ENCODE data around the gene KAZN.

The KAZN gene

DNA sequence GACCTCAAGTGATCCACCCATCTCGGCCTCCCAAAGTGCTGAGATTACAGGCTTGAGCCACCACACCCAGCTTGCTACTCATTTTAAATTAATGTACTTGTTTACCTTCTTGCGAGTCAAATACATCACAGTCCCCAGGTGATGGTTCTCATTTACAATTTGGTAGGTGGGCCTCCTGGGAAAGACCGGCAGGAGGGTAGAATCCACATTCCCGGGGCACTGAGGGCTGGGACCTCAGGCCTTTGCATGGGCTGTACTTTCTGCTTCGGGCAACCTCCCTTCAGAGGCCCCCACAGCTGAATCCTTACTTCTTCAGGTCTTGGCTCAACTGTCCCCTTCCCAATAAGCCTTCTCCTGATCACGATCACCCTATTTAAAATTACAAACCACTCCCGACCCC, 165.5 kb downstream of the KAZN start:
- Histone ChIP-seq H3K27ac (ENCODE audit: low read depth, low read length, poor library complexity, severe bottlenecking) (no peak overlapping the region), H3F3A (ENCODE audit: insufficient read depth, low read length) (no peaks in the 10 kb centered on the region), H3K9me2 (ENCODE audit: low read depth, low read length) (no peaks in the 10 kb centered on the region), H4K20me1 (ENCODE audit: insufficient read depth, low read length) (no peaks in the 10 kb centered on the region), H3K4me2 (ENCODE audit: low read length) (no peak overlapping the region), H2AFZ (ENCODE audit: low read length) (no peak overlapping the region), H3K4me3 (ENCODE audit: low read depth, low read length, poor library complexity, severe bottlenecking) (no peak overlapping the region), H3K27me3 (ENCODE audit: insufficient read depth, low read length) (0 out of 2 replicates have a peak, but pooled peaks cover 3% of the 10 kb centered on the region), H3K4me1 (ENCODE audit: insufficient read depth, low read length, severe bottlenecking) (no peaks in the 10 kb centered on the region), H3K9me3 (ENCODE audit: low read length) (no peaks in the 10 kb centered on the region), H3K79me2 (ENCODE audit: insufficient read depth, low read length) (no peaks in the 10 kb centered on the region), H3K9ac (ENCODE audit: low read length) (no peak overlapping the region), H3K36me3 (ENCODE audit: insufficient read depth, low read length) (no peaks in the 10 kb centered on the region)
- TF ChIP-seq CTCF (IDR thresholded peaks at IDR 0.05; ENCODE audit: low read length) (no peak), EZH2 (IDR thresholded peaks at IDR 0.05; ENCODE audit: borderline replicate concordance, low read length) (no peak)

DNA sequence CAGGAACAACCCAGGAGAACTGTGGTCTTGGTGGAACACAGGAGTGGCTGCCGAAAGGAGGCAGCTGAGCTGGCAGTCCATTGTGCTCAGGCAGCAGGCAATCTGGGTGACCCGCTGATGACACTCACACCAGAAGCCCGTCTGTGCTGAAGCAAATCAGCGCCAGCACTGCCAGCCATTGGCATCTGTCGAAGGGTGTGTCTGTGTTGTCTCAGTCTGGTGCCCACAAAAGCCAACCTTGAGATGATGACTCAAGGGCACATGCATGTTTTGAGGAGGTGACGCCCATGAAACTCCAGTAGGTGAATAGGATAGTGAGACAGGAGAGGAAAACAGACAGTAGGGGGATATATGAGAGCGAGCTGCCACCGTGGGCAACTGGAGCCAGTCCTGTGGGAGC, 167.3 kb downstream of the KAZN start:
- Histone ChIP-seq H2AFZ (ENCODE audit: low read length) (no peak overlapping the region), H3K4me3 (ENCODE audit: low read depth, low read length, poor library complexity, severe bottlenecking) (no peak overlapping the region), H4K20me1 (ENCODE audit: insufficient read depth, low read length) (no peaks in the 10 kb centered on the region), H3K27me3 (ENCODE audit: insufficient read depth, low read length) (0 out of 2 replicates have a peak, but pooled peaks cover 6% of the 10 kb centered on the region), H3K9me3 (ENCODE audit: low read length) (no peaks in the 10 kb centered on the region), H3K27ac (ENCODE audit: low read depth, low read length, poor library complexity, severe bottlenecking) (no peak overlapping the region), H3K9ac (ENCODE audit: low read length) (no peak overlapping the region), H3K9me2 (ENCODE audit: low read depth, low read length) (no peaks in the 10 kb centered on the region), H3K79me2 (ENCODE audit: insufficient read depth, low read length) (no peaks in the 10 kb centered on the region), H3K4me1 (ENCODE audit: insufficient read depth, low read length, severe bottlenecking) (no peaks in the 10 kb centered on the region), H3K4me2 (ENCODE audit: low read length) (no peak overlapping the region), H3K36me3 (ENCODE audit: insufficient read depth, low read length) (no peaks in the 10 kb centered on the region), H3F3A (ENCODE audit: insufficient read depth, low read length) (no peaks in the 10 kb centered on the region)
- TF ChIP-seq EZH2 (IDR thresholded peaks at IDR 0.05; ENCODE audit: borderline replicate concordance, low read length) (no peak), CTCF (IDR thresholded peaks at IDR 0.05; ENCODE audit: low read length) (no peak)

DNA sequence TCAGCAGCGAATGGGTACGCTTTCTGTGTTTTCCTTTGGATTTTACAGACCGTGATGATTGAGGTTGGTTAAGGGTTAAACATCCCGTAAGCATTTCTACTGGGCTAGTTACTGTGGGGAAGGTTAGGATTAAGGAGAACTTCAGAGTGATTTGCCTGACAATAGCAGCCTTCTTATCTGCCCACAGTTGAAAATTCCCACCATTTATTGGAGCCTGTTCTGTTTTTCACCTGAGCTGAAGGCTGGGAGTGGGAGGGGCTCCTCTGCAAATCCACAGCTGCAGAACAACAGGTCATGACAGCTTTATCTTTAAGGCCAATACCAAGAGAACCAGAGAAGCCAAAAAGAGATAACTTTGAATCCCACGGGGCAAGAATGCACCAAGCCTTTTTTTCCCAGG, 168.6 kb downstream of the KAZN start:
- Histone ChIP-seq H2AFZ (ENCODE audit: low read length) (no peak overlapping the region), H3K9me2 (ENCODE audit: low read depth, low read length) (no peaks in the 10 kb centered on the region), H4K20me1 (ENCODE audit: insufficient read depth, low read length) (no peaks in the 10 kb centered on the region), H3K9ac (ENCODE audit: low read length) (no peak overlapping the region), H3K36me3 (ENCODE audit: insufficient read depth, low read length) (no peaks in the 10 kb centered on the region), H3F3A (ENCODE audit: insufficient read depth, low read length) (no peaks in the 10 kb centered on the region), H3K4me2 (ENCODE audit: low read length) (no peak overlapping the region), H3K4me1 (ENCODE audit: insufficient read depth, low read length, severe bottlenecking) (no peaks in the 10 kb centered on the region), H3K4me3 (ENCODE audit: low read depth, low read length, poor library complexity, severe bottlenecking) (no peak overlapping the region), H3K27ac (ENCODE audit: low read depth, low read length, poor library complexity, severe bottlenecking) (no peak overlapping the region), H3K9me3 (ENCODE audit: low read length) (no peaks in the 10 kb centered on the region), H3K27me3 (ENCODE audit: insufficient read depth, low read length) (0 out of 2 replicates have a peak, but pooled peaks cover 3% of the 10 kb centered on the region), H3K79me2 (ENCODE audit: insufficient read depth, low read length) (no peaks in the 10 kb centered on the region)
- no peak for TF ChIP-seq CTCF (IDR thresholded peaks at IDR 0.05; ENCODE audit: low read length)
